HG03175 (cell line): ENCODE data around the gene FANCC.
"Not testable (repeated sequence)": the region's sequence is repeated elsewhere in the genome, so short reads cannot be mapped to it uniquely, and the experiment has no call there.

Experiments used
- ATAC-seq: cut with Tn5 transposase; IDR thresholded peaks from one replicate; pipeline ENCODE4 v1.9.1; 2021; ENCODE audit warnings: mild to moderate bottlenecking, moderate library complexity; ENCODE audit not compliant: unreplicated experiment

Gene FANCC

GRCh38 chr9:95332860-95333259, 15.4 kb upstream of the FANCC start:
- no peak for ATAC-seq

- no peak for ATAC-seq
Observed at GRCh38 chr9:95330720-95331404, 13.4 kb upstream of the FANCC start.

DNA sequence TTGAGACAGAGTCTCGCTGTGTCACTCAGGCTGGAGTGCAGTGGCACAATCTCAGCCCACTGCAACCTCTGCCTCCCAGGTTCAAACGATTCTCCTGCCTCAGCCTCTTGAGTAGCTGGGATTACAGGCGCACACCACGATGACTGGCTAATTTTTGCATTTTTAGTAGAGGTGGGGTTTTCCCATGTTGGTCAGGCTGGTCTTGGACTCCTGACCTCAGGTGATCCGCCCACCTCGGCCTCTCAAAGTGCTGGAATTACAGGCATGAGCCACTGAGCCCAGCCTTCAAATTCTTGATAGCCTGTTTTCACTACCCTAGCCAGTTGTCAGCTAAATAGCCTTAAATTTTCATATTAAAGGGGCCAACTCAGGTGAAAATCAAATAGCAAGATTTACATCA, 11.6 kb upstream of the FANCC start:
- not testable (repeated sequence) for ATAC-seq

GRCh38 chr9:95327239-95327865, 9.8 kb upstream of the FANCC start:
- no peak for ATAC-seq

GRCh38 chr9:95325221-95325620, 7.7 kb upstream of the FANCC start:
- ATAC-seq = no peak

DNA sequence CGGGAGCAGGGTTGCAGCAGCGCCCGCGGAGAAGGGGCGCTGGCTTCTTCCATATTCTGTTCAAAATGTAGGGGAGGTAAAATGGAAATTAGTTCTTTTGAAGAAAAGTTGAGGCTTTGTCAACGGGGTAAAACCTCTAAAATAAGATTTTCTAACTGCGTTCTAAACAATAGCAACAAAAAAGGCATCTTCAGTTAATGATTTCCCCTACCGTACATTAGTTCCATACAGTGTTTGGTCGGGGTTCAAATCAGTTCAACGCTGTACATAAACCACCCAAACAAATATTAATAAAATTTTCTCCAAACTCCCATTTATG, 343 bp upstream of the FANCC start:
- ATAC-seq = no peak

GRCh38 chr9:95316794-95317118, 753 bp downstream of the FANCC start:
- ATAC-seq = peak; percentile 45

- no peak for ATAC-seq
Observed at GRCh38 chr9:95316274-95316673, 1.2 kb downstream of the FANCC start.

DNA sequence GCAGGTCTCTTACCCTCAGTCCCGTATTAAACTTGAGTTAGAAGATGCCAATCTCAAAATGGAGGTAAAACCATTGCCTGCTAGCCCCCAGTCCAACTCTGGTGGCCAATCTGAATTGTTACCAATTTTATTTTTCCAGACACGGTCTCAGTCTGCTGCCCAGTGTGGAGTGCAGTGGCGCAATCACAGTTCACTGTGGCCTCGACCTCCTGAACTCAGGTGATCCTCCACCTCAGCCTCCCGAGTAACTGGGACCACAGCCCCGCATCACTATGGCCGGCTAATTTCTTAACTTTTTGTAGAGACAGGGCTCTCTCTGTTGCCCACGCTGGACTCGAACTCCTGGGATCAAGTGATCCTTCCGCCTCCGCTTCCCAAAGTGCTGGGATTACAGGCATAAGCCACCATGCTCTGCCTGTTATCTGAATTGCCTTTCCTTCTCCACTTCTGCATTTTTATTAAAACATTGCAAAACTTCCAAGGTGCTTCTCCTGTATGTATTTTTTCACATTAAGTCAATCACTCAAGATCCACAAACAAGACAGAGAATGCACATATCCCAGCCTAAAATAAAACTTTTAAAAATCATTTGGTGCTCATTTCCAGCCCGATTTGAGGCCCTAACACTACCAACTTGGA, 2.3 kb downstream of the FANCC start:
- ATAC-seq = no peak

- ATAC-seq = no peak
Observed at GRCh38 chr9:95313010-95313498, 4.5 kb downstream of the FANCC start.

DNA sequence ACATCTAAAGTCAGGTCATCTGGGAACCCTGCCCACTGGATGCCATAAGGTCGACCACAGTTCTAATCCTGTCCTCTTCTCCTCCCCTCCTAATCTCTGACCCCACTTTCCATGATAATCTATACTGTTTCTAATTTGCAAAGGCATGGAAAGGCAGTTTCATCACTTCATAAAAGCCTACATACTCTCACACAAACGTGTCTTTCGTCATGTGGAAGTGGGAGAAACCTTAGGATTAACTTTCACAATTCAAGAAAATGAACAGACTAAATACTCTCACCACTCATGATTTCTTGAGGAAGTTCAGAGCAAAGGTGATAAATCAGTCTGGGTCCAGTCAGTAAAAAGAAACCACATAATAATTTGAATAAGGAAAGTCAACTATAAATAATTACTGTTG, 5.5 kb downstream of the FANCC start:
- no peak for ATAC-seq

DNA sequence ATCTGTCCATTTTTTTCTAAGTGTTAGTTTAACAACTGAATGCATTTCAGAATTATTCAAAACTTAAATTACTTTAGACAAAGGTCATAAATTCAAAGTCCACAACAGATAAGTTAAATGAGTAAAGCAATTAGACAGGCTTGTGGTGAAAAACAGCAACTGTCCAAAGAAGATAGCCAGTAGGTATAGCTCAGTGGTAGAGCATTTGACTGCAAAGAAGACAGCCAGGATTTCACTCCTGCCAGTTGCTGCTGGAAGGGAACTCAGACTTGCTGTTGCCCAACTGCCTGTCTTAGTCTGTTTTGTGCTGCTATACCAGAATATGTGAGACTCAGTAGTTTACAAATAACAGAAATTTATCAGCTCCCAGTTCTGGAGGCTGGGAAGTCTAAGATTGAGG, 10.0 kb downstream of the FANCC start:
- no peak for ATAC-seq

DNA sequence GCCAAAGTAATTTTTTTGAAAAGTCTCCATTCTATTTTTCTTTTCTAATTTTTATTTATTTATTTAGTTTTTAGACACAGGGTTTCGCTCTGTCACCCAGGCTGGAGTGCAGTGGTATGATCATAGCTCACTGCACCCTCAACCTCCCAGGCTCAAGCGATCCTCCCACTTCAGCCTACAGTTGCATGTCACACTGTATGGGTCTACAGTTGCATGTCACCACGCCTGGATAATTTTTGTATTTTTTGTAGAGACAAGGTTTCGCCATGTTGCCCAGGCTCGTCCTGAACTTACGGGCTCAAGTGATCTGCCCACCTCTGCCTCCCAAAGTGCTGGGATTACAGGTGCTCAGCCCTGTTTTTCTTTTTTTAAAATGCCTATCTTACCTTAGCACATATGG, 10.7 kb downstream of the FANCC start:
- no peak for ATAC-seq

GRCh38 chr9:95305770-95306492, 11.6 kb downstream of the FANCC start:
- no peak for ATAC-seq

DNA sequence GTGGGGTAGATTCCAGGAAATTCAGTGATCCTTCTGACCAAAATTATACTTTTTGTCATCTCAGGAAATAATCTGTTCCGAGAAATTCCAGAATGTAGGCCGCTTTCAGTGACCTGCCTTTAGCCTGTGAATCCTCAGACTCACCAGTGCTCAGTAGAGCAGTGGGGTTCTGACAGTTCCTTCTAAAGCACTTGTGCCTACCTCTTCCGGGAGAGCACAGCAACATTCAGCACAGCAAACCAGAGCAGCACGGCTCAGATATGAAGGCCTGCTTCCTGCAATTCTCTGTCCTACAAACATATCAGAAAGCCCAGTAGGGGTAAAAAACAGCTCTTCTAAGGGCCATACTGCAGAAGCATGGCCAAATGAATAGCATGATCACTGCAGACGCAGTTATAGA, 15.0 kb downstream of the FANCC start:
- ATAC-seq = no peak

DNA sequence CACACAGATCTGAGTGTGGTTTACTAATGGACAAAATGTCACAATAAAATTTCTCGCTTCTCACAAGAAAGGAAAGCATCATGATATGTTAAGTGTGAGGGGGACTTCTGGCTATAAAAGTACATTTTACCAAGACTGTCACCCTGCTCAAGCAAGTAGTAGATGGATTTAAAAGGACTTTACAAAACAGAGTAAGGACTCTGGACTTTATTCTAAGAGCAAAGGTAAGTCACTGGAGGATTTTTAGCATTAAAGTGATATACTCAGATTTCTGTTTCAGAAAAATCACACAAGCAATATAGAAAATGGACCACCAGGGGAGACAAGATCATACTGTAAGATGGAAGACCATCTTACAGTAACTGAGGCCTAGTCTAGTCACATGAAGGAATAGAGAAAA, 19.7 kb downstream of the FANCC start:
- no peak for ATAC-seq

DNA sequence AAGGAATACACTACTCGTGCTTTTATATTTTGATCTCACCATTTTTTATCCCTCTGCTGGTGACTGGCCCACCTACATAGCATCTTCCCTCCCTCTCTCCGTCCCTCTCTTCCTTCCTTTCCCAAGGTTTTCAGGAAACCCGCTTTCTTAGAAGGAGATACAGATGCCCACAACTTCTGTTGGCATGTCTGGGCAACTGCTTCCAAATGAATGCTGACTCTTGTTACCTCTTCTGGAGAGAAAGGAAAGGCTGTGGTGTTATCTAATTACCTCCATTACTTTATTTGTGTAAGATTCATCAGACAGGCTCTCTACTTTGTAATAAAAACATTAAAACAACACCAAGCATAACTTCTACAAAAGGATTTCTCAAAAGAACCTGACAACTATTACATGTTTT, 20.2 kb downstream of the FANCC start:
- no peak for ATAC-seq

- ATAC-seq = no peak
Observed at GRCh38 chr9:95296761-95297160, 20.7 kb downstream of the FANCC start.

DNA sequence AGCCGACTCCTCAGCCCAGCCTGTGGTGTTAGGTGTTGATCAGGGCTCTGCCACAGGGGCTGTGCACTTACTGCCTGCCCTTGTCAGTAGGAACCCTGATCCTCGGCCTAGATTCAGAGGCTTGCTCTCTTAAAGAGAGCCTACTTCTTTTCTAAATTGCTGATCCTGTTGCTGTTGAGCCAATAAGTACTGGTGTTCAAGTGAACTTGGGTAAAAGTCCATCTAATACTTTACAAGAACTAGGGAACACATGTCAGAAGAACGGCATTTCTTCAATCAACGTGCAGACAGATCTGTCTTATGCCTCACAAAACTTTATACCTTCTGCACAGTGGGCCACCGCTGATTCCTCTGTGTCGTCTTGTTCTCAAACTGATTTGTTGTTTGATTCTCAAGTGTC, 24.2 kb downstream of the FANCC start:
- ATAC-seq = not testable (repeated sequence)

DNA sequence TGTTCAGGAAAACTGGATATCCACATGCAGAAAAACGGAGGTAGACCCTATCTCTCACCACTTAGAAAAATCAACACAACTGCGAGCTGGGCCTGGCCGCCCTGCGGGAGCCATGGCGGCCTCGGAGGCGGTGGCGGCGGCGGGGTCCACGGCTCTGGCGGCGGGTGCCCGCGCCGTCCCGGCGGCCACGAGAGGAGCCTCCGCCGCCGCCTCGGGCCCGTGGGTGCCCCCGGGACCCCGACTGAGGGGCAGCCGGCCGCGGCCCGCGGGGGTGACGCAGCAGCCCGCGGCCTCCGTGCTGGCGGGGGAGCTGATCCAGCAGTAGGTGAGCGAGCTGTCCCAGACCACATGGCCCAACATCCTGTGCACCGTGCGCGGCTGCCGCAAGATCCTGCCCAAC, 25.3 kb downstream of the FANCC start:
- ATAC-seq = no peak

- ATAC-seq = no peak
Observed at GRCh38 chr9:95286151-95286550, 31.4 kb downstream of the FANCC start.

- ATAC-seq = no peak
Observed at GRCh38 chr9:95285307-95285706, 32.2 kb downstream of the FANCC start.
